GM12875 (cell line): ENCODE results near the gene CLEC16A.

ENCODE experiments used
- H3K4me3 ChIP-seq: one replicate; pipeline ENCODE4 v1.5.1; 2011; ENCODE audit warnings: low read depth, low read length, control low read depth
- TF ChIP-seq, protein P1 (sequence below): IDR thresholded peaks from 2 replicates; pipeline ENCODE4 v1.5.1; 2011; ENCODE audit warnings: low read depth, mild to moderate bottlenecking, control low read depth, inconsistent platforms, low read length, moderate library complexity, borderline replicate concordance; ENCODE audit not compliant: insufficient read depth

Gene CLEC16A

DNA sequence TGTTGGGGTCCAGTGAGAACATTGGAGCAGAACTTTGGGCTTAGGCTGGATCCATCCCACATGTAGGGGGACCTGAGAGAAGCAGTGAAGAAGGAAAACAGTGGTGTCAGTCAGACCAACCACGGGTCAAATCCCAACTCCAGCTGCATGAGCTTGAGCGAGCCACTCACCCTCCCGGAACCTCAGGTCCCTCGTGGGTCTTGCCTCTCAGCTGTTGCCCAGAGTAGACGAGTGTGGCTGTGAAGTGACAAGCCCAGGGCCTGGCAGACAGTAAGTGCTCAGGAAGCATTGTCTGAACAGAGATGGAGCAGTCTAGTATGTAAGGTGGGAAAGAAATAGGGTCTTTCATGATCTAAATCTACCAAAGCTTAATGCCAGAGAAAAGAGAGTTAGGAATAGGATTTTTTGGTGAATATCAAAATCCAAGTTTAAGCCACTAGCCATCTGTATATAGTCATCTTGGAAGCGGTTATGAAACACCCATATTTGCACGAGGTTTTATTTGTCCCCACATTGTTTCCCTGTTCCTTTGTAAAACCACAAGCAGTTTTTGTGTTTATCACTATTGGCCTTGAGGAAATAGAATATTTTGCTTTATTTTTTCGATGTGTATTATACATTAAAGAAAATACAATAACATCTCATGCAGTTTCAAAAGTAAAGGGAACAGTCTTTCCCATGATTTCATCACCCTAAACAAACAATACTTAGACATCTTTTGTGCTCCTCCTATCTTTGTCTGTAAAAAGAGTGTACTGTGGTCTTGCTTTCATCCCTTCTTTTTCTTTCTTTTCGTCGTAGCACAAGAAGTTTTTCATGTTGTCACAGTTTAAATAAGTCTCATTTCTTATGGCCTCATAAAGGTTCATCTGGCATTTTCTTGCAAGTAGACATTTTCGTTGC is 112.0 kb downstream of the CLEC16A start:
- TF ChIP-seq, protein P1, sequence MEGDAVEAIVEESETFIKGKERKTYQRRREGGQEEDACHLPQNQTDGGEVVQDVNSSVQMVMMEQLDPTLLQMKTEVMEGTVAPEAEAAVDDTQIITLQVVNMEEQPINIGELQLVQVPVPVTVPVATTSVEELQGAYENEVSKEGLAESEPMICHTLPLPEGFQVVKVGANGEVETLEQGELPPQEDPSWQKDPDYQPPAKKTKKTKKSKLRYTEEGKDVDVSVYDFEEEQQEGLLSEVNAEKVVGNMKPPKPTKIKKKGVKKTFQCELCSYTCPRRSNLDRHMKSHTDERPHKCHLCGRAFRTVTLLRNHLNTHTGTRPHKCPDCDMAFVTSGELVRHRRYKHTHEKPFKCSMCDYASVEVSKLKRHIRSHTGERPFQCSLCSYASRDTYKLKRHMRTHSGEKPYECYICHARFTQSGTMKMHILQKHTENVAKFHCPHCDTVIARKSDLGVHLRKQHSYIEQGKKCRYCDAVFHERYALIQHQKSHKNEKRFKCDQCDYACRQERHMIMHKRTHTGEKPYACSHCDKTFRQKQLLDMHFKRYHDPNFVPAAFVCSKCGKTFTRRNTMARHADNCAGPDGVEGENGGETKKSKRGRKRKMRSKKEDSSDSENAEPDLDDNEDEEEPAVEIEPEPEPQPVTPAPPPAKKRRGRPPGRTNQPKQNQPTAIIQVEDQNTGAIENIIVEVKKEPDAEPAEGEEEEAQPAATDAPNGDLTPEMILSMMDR: no peak
- no peak overlapping the region for H3K4me3 ChIP-seq

- H3K4me3 ChIP-seq: no peak overlapping the region
- TF ChIP-seq, protein P1: no peak
These were observed 112.8 kb downstream of the CLEC16A start for GRCh38 chr16:11056993-11057649.

- no peak overlapping the region for H3K4me3 ChIP-seq
- TF ChIP-seq, protein P1: no peak
These were observed 113.5 kb downstream of the CLEC16A start for GRCh38 chr16:11057711-11058345.

GRCh38 chr16:11058832-11059231 is 114.5 kb downstream of the CLEC16A start:
- no peak overlapping the region for H3K4me3 ChIP-seq
- TF ChIP-seq, protein P1: no peak

DNA sequence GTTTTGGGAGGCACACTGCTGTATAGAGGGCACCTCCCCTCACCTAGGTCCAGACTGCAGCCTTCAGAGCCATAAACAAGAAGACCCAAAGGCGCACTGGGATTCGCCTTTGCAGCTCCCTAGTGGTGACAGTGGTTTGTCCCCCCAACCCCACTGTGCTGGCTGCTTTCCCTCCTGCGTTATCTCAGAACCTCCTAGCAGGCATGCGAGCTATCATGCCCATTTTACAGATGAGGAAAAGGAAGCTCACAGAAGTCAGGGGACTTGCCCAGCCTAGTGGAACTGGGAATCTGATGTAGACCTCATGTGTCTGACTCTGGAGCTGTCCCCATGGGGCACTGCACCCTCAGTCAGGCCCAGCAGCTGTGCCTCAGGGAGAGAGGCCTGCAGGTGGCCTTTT is 115.2 kb downstream of the CLEC16A start:
- TF ChIP-seq, protein P1: no peak
- H3K4me3 ChIP-seq: no peak overlapping the region

DNA sequence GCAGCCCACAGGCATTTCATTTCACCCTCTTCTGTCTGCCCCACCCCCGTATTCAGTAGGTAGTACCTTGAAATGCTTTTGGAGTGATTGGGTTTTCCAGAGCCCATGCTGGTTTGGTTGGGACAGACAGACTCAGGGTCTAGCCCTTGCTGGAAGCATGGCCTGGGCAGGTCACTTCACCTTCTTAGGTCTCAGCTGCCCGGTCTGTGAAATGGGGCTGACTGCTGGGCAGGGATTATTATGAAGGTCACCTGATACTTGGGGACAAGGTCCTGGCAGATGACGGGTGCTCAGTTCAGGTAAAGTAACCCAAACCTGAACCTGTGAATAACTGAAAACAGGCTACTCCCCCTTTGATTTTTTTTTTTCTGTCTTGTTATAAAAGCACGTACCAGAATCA is 116.0 kb downstream of the CLEC16A start:
- no peak overlapping the region for H3K4me3 ChIP-seq
- TF ChIP-seq, protein P1: no peak
